GM19351 (cell line): ENCODE measurements around the gene PDRG1.
A peak's percentile ranks its signal among the peaks of the same experiment; 100 is the strongest.

ENCODE experiments used
- ATAC-seq: cut with Tn5 transposase; IDR thresholded peaks from one replicate; pipeline ENCODE4 v1.9.1; 2021; ENCODE audit warnings: mild to moderate bottlenecking, moderate library complexity; ENCODE audit not compliant: unreplicated experiment

PDRG1 gene

DNA sequence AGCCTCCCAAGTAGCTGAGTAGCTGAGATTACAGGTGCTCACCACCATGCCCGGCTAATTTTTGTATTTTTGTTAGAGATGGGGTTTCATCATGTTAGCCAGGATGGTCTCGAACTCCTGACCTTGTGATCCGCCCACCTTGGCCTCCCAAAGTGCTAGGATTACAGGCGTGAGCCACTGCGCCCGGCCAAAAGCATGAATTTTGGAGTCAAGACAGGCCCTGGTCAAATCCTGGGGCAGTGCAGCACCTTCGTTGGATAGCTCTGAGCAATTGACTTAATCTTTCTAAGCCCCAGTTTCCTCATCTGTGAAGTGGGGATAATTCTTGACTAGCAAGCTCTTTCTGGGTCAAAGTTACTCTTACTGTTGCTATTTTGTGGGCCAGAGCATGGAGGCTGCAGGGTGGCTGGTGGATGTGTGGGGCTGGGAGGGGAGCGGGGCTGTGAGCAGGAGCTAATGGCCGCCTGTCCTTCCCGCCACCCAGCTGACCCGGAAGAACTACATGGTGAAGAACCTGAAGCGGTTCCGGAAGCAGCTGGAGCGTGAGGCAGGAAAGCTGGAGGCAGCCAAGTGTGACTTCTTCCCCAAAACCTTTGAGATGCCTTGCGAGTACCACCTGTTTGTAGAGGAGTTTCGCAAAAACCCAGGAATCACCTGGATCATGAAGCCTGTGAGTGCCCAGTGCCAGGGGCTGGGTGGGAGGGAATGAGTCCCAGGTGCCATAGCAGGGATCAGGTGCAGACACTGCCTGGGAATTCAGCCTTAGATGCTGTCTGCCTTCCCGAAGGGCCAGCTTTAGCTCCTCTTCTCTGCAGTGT is 42.4 kb downstream of the PDRG1 start:
- ATAC-seq, result no peak

DNA sequence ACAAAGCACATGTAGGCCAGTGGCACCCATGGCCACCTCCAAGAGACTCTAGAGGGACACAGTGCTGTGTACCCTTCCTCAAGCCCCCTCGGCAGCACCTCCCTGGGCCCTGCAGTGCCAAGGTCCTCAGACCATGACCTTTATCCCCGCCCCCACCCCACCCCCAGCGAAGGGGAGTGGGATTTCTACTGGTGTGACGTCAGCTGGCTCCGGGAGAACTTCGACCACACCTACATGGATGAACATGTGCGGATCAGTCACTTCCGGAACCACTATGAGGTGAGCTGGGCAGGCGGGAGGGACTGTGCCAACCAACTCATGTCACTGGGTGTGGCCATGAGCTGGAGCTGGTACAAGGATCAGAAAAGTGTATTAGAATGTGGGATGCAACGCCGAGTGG is 43.4 kb downstream of the PDRG1 start:
- no peak for ATAC-seq

DNA sequence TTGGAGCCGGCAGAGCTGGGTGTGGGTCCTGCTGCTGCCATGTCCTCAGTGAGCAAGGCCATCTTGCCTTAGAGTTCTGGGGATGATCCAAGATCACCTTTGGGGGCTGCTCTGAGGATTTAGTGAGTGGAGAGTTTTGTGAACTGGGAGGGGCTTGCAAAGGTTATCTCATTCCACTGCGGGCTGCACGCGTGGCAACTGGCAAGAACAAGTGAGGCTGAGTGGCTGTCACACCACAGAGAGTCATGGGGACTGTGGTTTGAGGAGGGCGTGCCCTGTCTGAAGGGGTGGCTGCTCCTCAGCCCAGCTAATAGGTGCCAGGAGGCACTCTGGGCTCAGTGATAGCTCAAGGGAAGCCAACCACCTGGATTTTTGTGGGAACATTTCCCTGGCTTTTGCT is 43.8 kb downstream of the PDRG1 start:
- ATAC-seq, result no peak

DNA sequence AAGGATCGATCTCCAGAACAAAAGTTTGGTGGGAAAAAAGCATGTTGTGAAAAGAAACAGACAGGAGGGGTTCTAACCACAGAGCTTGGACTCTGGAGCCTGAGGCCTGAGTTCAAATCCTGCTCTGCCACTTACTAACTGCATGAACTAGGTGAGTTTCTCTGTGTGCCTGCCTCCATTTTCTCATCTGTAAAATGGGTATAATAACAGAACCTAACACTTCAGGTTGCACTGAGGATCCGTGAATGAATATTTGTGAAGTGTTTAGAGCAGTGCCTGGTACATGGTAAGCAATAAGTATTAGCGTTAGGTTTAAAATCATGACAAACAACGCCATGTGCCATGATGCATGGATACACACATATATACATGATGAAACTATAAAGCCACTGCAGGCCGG is 44.8 kb downstream of the PDRG1 start:
- ATAC-seq, result no peak

DNA sequence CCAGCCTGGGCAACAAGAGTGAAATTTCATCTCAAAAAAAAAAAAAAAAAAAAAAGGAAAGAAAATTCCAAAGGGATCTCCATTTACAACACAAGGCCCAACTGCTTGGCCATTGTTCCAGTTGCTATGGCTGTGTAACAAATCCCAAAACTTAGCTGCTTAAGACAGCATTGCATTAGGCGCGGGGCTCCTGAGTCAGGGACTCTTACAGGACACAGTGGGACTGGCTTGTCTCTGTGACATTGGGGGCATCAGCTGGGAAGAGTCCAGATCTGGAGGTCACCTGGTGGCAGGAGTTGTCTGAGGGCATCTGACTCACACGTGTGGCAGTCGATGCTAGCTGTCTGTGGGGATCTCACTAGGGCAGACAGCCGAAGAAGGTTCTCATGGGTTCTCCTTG is 45.8 kb downstream of the PDRG1 start:
- ATAC-seq, result no peak

DNA sequence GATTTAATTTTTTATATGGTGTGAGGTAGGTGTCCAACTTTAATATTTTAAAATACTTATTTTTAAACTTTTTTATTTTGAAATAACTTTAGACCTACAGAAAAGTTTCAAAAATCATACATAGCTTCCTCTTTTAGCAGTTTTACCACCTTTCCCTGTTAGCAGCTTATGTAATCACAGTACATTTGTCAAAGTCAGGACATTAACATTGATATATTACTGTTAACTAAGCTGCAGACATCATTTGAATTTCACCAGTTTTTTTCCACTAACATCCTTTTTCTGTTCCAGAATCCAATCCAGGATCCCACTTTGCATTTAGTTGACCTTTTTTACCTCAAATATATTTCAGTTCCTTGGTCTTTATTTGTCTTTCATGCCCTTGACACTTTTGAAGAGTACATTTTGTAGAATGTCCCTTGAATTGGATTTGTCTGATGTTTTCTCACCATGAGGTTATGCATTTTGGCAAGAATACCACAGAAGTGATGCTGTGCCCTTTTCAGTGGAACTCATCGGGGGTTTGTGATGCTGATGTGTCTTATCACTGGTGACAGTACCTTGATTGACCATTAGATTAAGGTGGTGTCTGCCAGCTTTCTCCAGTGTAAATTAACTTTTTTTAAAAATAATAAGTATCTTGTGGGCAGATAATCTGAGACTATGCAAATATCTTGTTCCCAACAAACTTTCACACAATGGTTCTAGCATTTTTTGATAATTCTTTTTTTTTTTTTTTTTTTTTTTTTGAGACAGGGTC is 48.0 kb downstream of the PDRG1 start:
- ATAC-seq, result no peak

DNA sequence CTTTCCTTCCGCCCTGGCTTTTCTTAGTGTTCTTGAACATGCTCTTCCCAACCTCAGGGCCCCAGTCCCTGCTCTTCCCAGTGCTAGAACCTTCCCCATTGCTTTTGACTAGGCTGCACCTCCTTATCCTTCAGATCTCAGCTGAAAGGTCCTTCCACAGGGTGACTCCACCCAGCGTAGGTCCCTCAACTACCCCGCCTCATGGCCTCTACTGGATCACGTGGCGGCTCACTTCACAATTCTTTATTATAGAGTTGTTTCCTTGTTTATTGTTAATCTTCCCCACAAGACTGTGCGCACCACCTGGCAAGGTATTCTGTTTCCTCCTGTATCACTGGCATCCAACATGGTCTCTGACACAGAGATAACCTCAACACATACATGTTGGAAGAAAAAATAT is 50.2 kb downstream of the PDRG1 start:
- ATAC-seq, result no peak

DNA sequence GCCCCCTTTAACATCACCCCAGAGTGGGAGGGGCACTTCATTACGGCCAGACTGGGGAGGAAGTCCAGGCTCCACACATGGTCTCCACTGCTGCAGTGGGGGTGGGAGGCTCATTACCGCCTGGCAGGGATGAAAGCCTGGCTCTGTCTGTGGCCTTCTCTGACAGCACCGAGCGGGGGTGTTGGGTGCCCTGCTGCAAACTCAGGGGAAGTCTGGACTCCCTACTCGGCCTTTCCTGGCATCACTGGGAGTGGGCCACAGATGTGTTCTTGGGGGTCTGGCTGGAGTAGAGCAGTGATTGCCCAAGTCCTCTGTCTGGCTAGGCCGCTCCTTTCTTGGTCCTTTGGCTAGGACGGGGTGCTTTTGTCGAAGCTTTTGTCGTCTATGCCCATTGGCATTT is 54.3 kb downstream of the PDRG1 start:
- no peak for ATAC-seq

DNA sequence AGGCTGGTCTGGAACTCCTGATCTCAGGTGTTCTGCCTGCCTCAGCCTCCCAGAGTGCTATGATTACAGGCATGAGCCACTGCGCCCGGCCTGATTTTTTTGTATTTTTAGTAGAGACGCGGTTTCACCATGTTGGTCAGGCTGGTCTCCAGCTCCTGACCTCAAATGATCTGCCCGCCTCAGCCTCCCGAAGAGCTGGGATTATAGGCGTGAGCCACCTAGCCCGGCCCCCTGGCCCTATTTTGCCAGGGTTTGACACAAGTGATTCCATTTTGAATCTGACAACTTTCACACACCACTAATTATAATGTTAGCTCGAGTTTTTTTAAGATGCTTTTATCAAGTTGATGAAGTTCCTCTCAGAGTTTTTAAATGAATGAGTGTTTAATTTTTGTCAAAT is 55.8 kb downstream of the PDRG1 start:
- no peak for ATAC-seq

DNA sequence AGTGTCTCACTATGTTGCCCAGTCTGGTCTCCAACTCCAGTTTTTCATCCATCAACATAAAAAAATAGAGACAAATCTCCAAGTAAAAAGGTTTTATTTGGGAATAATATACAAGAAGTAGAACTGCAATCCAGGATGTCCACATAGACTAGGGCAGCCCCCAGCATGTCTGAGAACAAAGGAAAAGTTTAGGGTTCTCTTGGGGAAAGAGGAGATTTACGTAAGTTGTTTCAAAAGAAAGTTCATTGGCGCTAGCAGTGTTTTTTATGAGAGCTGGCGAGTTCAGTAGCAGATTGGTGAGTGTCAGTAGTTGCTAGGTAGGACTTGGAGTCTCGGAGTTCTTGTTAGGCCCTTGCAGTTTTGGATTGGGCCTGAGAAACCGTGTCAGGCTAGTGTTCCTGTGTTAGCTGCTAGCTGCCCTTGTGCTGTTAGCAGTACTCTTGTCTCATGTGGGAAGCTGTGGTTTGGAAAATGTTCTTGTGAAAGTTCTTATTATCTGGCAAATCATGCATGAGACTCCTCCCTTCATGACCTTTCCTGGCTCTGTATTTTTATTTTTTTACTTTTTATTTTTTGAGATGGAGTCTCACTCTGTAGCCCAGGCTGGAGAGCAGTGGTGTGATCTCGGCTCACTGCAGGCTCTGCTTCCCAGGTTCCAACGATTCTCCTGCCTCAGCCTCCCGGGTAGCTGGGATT is 56.7 kb downstream of the PDRG1 start:
- ATAC-seq, result peak; percentile 100
